Cerebellar nuclear complex (tissue), 1 donor: ENCODE results near the gene PGLYRP3.

Source experiments
- DNase-seq, 2 experiments: peaks; one replicate each; lab custom pipeline; 2025; lab: John Stamatoyannopoulos, UW

The PGLYRP3 gene

GRCh38 chr1:153313288-153313687 is 536 bp upstream of the PGLYRP3 start:
- DNase-seq: no peak

- no peak for DNase-seq
These were observed 2.2 kb downstream of the PGLYRP3 start for GRCh38 chr1:153310526-153310925.

- no peak for DNase-seq
These were observed 3.3 kb downstream of the PGLYRP3 start for GRCh38 chr1:153309441-153309840.

GRCh38 chr1:153308540-153308939 is 4.2 kb downstream of the PGLYRP3 start:
- no peak for DNase-seq

GRCh38 chr1:153307221-153307600 is 5.5 kb downstream of the PGLYRP3 start:
- no peak for DNase-seq

GRCh38 chr1:153306303-153307220 is 6.2 kb downstream of the PGLYRP3 start:
- no peak for DNase-seq

- no peak for DNase-seq
These were observed 7.1 kb downstream of the PGLYRP3 start for GRCh38 chr1:153305682-153306081.

GRCh38 chr1:153302308-153302707 is 10.4 kb downstream of the PGLYRP3 start:
- no peak for DNase-seq

GRCh38 chr1:153293851-153294250 is 18.9 kb downstream of the PGLYRP3 start:
- no peak for DNase-seq

GRCh38 chr1:153293480-153293775 is 19.3 kb downstream of the PGLYRP3 start:
- no peak for DNase-seq

- DNase-seq: no peak
These were observed 19.8 kb downstream of the PGLYRP3 start for GRCh38 chr1:153292740-153293479.

- DNase-seq: no peak
These were observed 20.6 kb downstream of the PGLYRP3 start for GRCh38 chr1:153292185-153292584.

- no peak for DNase-seq
These were observed 21.2 kb downstream of the PGLYRP3 start for GRCh38 chr1:153291514-153291913.

GRCh38 chr1:153288634-153289275 is 24.0 kb downstream of the PGLYRP3 start:
- no peak for DNase-seq

- DNase-seq: no peak
These were observed 34.9 kb downstream of the PGLYRP3 start for GRCh38 chr1:153277852-153278251.

- no peak for DNase-seq
These were observed 40.6 kb downstream of the PGLYRP3 start for GRCh38 chr1:153272186-153272585.

- DNase-seq: no peak
These were observed 41.0 kb downstream of the PGLYRP3 start for GRCh38 chr1:153271711-153272110.

- DNase-seq: no peak
These were observed 47.3 kb downstream of the PGLYRP3 start for GRCh38 chr1:153265457-153265856.

GRCh38 chr1:153262462-153263157 is 50.1 kb downstream of the PGLYRP3 start:
- DNase-seq: no peak

- DNase-seq: no peak
These were observed 50.7 kb downstream of the PGLYRP3 start for GRCh38 chr1:153262070-153262366.

- no peak for DNase-seq
These were observed 51.3 kb downstream of the PGLYRP3 start for GRCh38 chr1:153261281-153262069.
